ENCODE measurements around the gene FYCO1.

The FYCO1 gene

DNA sequence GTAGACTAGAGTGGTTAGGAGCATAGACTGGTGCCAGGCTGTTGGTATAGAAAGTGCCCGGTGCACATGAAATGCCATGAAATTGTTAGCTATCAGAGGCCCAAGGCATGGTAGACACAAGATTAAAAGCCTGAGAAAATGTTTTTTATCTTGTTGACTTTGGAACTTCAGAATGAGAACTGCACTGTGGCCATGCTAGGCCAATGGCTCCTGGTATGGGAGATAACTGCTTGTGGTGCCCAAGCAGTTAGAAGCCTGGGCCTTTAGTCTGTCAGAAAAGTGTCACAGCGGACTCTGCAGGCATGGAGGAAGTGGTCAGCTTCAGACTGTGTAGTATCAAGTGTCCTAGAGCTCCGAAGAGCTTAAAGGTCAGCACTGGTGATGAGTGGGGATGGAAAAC lies 11.9 kb downstream of the FYCO1 start:
- no peak for TF ChIP-seq ZBTB7A (IDR thresholded peaks at IDR 0.05; ENCODE audit: low read depth)

- TF ChIP-seq EP300 (IDR thresholded peaks at IDR 0.05; ENCODE audit: borderline replicate concordance) (no peak), CEBPB (IDR thresholded peaks at IDR 0.05) (no peak), EGR1 (IDR thresholded peaks at IDR 0.05) (no peak), NFIC (IDR thresholded peaks at IDR 0.05) (no peak), USF1 (IDR thresholded peaks at IDR 0.05) (no peak), YY1 (IDR thresholded peaks at IDR 0.05; ENCODE audit: low read depth) (no peak), TCF12 (IDR thresholded peaks at IDR 0.05; ENCODE audit: low read depth) (no peak), ZBTB7A (IDR thresholded peaks at IDR 0.05; ENCODE audit: low read depth) (no peak), REST (IDR thresholded peaks at IDR 0.05; ENCODE audit: low read depth) (no peak), TAF1 (IDR thresholded peaks at IDR 0.05; ENCODE audit: low read depth) (no peak)
- TF ChIP-seq, protein P1, sequence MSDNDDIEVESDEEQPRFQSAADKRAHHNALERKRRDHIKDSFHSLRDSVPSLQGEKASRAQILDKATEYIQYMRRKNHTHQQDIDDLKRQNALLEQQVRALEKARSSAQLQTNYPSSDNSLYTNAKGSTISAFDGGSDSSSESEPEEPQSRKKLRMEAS (IDR thresholded peaks at IDR 0.05): no peak
These were observed 14.1 kb downstream of the FYCO1 start for GRCh38 chr3:45981346-45982074.

- no peak for TF ChIP-seq CEBPB (IDR thresholded peaks at IDR 0.05)
- TF ChIP-seq CREB1 (IDR thresholded peaks at IDR 0.05; ENCODE audit: low read depth): no peak
- TF ChIP-seq TCF12 (IDR thresholded peaks at IDR 0.05; ENCODE audit: low read depth): no peak
- no peak for TF ChIP-seq RAD21 (IDR thresholded peaks at IDR 0.05; ENCODE audit: low read depth)
- TF ChIP-seq, protein P1 (IDR thresholded peaks at IDR 0.05): no peak
- no peak for TF ChIP-seq FOXM1 (IDR thresholded peaks at IDR 0.05; ENCODE audit: borderline replicate concordance, low read depth)
- TF ChIP-seq EP300 (IDR thresholded peaks at IDR 0.05; ENCODE audit: borderline replicate concordance): no peak
- TF ChIP-seq YY1 (IDR thresholded peaks at IDR 0.05; ENCODE audit: low read depth): no peak
- no peak for TF ChIP-seq ZBTB7A (IDR thresholded peaks at IDR 0.05; ENCODE audit: low read depth)
- no peak for TF ChIP-seq REST (IDR thresholded peaks at IDR 0.05; ENCODE audit: low read depth)
- TF ChIP-seq EGR1 (IDR thresholded peaks at IDR 0.05): no peak
- TF ChIP-seq USF1 (IDR thresholded peaks at IDR 0.05): no peak
These were observed 14.8 kb downstream of the FYCO1 start for GRCh38 chr3:45980819-45981218.

DNA sequence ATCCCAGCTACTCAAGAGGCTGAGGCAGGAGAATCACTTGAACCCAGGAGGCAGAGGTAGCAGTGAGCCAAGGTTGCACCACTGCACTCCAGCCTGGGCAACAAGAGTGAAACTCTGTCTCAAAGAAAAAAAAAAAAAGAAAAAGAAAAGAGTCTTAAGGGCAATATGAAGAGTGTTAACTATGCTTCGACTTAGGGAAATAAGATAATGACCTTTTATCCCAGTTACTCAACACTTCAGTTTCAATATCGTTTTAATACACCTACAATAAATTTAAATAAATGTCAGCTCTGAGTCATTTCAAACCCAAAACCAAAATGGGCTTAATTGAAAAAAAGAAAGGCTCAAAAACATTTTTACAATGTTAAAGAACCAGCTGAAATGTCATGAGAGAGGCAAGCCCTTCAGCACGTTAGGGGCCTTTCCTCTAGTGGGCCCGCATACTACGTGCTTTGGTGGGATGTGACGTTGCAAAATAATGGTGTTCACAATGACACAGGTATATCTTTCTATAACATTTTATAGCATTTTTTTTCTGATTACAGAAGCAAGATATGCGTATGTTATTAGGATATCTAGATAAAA lies 15.3 kb downstream of the FYCO1 start:
- no peak for TF ChIP-seq YY1 (IDR thresholded peaks at IDR 0.05; ENCODE audit: low read depth)
- no peak for TF ChIP-seq ZBTB7A (IDR thresholded peaks at IDR 0.05; ENCODE audit: low read depth)
- TF ChIP-seq TEAD4 (IDR thresholded peaks at IDR 0.05): no peak
- TF ChIP-seq NFIC (IDR thresholded peaks at IDR 0.05): no peak
- TF ChIP-seq, protein P1 (IDR thresholded peaks at IDR 0.05): no peak
- TF ChIP-seq CEBPB (IDR thresholded peaks at IDR 0.05): no peak
- no peak for TF ChIP-seq FOXM1 (IDR thresholded peaks at IDR 0.05; ENCODE audit: borderline replicate concordance, low read depth)
- TF ChIP-seq REST (IDR thresholded peaks at IDR 0.05; ENCODE audit: low read depth): no peak
- no peak for TF ChIP-seq CREB1 (IDR thresholded peaks at IDR 0.05; ENCODE audit: low read depth)
- TF ChIP-seq TCF12 (IDR thresholded peaks at IDR 0.05; ENCODE audit: low read depth): no peak
- no peak for TF ChIP-seq RAD21 (IDR thresholded peaks at IDR 0.05; ENCODE audit: low read depth)
- TF ChIP-seq USF1 (IDR thresholded peaks at IDR 0.05): no peak
- no peak for TF ChIP-seq EP300 (IDR thresholded peaks at IDR 0.05; ENCODE audit: borderline replicate concordance)
- TF ChIP-seq EGR1 (IDR thresholded peaks at IDR 0.05): no peak
